GM12864 (cell line): ENCODE data around the gene RABIF.

Experiments
- DNase-seq: peaks from one replicate; pipeline ENCODE4 v3.0.0-alpha.2; 2011; ENCODE audit warnings: low read depth
- H3K4me3 ChIP-seq: 2 replicates; pipeline ENCODE4 v1.5.1; 2011; ENCODE audit warnings: mild to moderate bottlenecking, low read depth, low read length, control low read depth
- CTCF ChIP-seq: IDR thresholded peaks from 2 replicates; pipeline ENCODE4 v1.5.1; 2011; ENCODE audit warnings: low read depth, mild to moderate bottlenecking, moderate library complexity, low read length, control low read depth, inconsistent platforms; ENCODE audit errors: missing control alignments

The RABIF gene

DNA sequence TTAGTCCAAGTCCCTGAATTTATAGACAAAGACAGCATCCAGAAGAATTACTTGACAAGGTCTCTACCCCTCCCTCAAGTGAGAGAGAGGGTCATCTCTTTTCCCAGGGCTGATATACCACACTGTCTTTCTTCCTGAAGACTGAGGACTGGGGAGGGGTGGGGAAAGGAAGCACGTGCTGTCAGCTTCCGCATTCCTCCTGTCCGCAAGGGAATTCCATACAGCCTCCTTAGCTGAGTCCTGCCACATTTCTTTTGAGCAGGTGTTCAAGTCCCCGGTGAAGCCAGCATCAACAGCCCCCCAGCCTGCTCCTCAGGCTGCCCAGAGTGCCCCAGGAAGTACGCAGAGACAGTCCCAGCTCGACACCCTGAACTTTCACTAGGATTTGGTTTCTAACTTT, 44.0 kb downstream of the RABIF start:
- DNase-seq: no peak
- H3K4me3 ChIP-seq: no peak overlapping the region
- TF ChIP-seq CTCF: no peak

- no peak overlapping the region for H3K4me3 ChIP-seq
- no peak for TF ChIP-seq CTCF
- DNase-seq: no peak
These were observed 44.7 kb downstream of the RABIF start for GRCh38 chr1:202844259-202844658.

- no peak for DNase-seq
- H3K4me3 ChIP-seq: no peak overlapping the region
- no peak for TF ChIP-seq CTCF
These were observed 45.9 kb downstream of the RABIF start for GRCh38 chr1:202843081-202843480.

DNA sequence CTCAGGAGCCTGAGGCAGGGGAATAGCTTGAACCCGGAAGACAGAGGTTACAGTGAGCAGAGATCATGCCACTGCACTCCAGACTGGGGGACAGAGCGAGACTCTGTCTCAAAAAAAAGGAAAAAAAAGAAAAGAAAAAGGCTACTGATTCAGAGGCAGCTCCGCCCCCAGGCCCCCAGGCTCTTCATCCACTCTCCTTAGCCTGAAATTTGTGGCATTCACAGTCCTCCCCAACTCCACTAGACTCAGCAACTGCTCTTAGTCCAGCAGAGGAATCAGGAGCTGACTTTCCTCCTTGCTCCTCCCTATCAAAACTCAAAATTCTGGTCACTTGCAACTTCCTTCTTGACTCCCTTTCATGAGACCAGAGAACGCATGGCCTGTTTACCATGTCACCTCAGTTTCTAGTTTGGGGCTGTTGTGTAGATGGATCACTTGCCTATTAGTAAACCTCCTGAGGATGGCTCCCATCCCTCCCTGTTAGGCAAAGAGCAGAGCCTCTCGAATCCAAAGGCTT, 51.1 kb downstream of the RABIF start:
- H3K4me3 ChIP-seq: no peak overlapping the region
- DNase-seq: no peak
- no peak for TF ChIP-seq CTCF

GRCh38 chr1:202836623-202837403, 52.1 kb downstream of the RABIF start:
- TF ChIP-seq CTCF: no peak
- H3K4me3 ChIP-seq: no peak overlapping the region
- no peak for DNase-seq

GRCh38 chr1:202835548-202836072, 53.3 kb downstream of the RABIF start:
- no peak for DNase-seq
- no peak overlapping the region for H3K4me3 ChIP-seq
- no peak for TF ChIP-seq CTCF
